IMR-90 (cell line): ENCODE results near the gene SENP6.
"Not testable (repeated sequence)": the region's sequence is repeated elsewhere in the genome, so short reads cannot be mapped to it uniquely, and the experiment has no call there.

Experiments used
- CEBPB ChIP-seq: IDR thresholded peaks from 2 replicates; pipeline ENCODE4 v1.6.1; 2012; ENCODE audit warnings: low read depth, low read length, improper control_type of control experiment
- CHD1 ChIP-seq: IDR thresholded peaks from 2 replicates; pipeline ENCODE4 v1.6.1; 2012; ENCODE audit warnings: low read depth, low read length, improper control_type of control experiment
- MAFK ChIP-seq: IDR thresholded peaks from 2 replicates; pipeline ENCODE4 v1.6.1; 2012; ENCODE audit warnings: low read depth, low read length, improper control_type of control experiment
- NFE2L2 ChIP-seq: fragments of 150-350 bp; IDR thresholded peaks from 2 replicates; pipeline ENCODE4 v1.6.1; 2016; ENCODE audit warnings: low read depth, mild to moderate bottlenecking, low read length
- POLR2A ChIP-seq: IDR thresholded peaks from 2 replicates; pipeline ENCODE4 v1.6.1; 2012; ENCODE audit warnings: mild to moderate bottlenecking, low read depth, low read length
- TF ChIP-seq, protein P1 (sequence below): conservative IDR thresholded peaks from 2 replicates; pipeline ENCODE4 v1.5.1; 2012; ENCODE audit warnings: mild to moderate bottlenecking, low read depth, low read length, improper control_type of control experiment

DNA sequence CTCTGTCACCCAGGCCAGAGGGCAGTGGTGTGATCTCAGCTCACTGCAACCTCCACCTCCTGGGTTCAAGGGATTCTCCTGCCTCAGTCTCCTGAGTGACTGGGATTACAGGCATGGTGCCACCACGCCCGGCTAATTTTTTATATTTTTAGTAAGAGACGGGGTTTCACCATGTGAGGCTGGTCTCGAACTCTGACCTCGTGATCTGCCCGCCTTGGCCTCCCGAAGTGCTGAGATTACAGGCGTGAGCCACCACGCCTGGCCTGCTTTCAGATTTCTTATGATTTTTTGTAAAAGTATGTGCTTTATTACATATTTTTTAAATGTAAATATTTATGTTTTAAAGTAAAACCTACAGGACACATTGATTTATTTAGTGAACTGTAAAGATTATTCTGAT, 26.0 kb downstream of the SENP6 start:
- TF ChIP-seq, protein P1, sequence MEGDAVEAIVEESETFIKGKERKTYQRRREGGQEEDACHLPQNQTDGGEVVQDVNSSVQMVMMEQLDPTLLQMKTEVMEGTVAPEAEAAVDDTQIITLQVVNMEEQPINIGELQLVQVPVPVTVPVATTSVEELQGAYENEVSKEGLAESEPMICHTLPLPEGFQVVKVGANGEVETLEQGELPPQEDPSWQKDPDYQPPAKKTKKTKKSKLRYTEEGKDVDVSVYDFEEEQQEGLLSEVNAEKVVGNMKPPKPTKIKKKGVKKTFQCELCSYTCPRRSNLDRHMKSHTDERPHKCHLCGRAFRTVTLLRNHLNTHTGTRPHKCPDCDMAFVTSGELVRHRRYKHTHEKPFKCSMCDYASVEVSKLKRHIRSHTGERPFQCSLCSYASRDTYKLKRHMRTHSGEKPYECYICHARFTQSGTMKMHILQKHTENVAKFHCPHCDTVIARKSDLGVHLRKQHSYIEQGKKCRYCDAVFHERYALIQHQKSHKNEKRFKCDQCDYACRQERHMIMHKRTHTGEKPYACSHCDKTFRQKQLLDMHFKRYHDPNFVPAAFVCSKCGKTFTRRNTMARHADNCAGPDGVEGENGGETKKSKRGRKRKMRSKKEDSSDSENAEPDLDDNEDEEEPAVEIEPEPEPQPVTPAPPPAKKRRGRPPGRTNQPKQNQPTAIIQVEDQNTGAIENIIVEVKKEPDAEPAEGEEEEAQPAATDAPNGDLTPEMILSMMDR = not testable (repeated sequence)
- not testable (repeated sequence) for TF ChIP-seq POLR2A, MAFK, CHD1, CEBPB, NFE2L2
